Endodermal cell (in vitro differentiated cells): Measurements from ENCODE around the gene GCHFR. TPM values are rescaled to one million over a fixed set of nuclear protein-coding genes. Genes with fewer than 3 reads are reported as not detected.

Experiments
- DNase-seq: peaks from one replicate; pipeline ENCODE4 v3.0.0-alpha.2; 2017
- H3K27ac ChIP-seq: 2 replicates; pipeline ENCODE4 v1.5.1; 2013; ENCODE audit warnings: mild to moderate bottlenecking, low read depth, low read length, moderate library complexity
- H3K27me3 ChIP-seq: 2 replicates; pipeline ENCODE4 v1.6.1; 2013; ENCODE audit warnings: mild to moderate bottlenecking, low read length, moderate library complexity; ENCODE audit not compliant: insufficient read depth, control insufficient read depth, poor library complexity, severe bottlenecking
- H3K36me3 ChIP-seq: 2 replicates; pipeline ENCODE4 v1.7.0; 2013; ENCODE audit warnings: mild to moderate bottlenecking, low read length, moderate library complexity; ENCODE audit not compliant: control insufficient read depth, insufficient read depth
- H3K4me1 ChIP-seq: one replicate; pipeline ENCODE4 v1.7.0; 2013; ENCODE audit warnings: low read length; ENCODE audit not compliant: control insufficient read depth, insufficient read depth
- H3K4me3 ChIP-seq: 2 replicates; pipeline ENCODE4 v1.5.1; 2013; ENCODE audit warnings: mild to moderate bottlenecking, low read length, moderate library complexity
- H3K9ac ChIP-seq: 2 replicates; pipeline ENCODE4 v1.6.1; 2013; ENCODE audit warnings: mild to moderate bottlenecking, low read length, moderate library complexity; ENCODE audit not compliant: poor library complexity, severe bottlenecking; ENCODE audit errors: extremely low read depth
- H3K9me3 ChIP-seq: 2 replicates; pipeline ENCODE4 v1.6.1; 2013; ENCODE audit warnings: mild to moderate bottlenecking, low read length, moderate library complexity; ENCODE audit not compliant: control insufficient read depth
- H3K27ac Mint-ChIP-seq: 2 replicates; pipeline ENCODE4 v1.8.0; 2020; ENCODE audit warnings: mixed read lengths
- H3K27me3 Mint-ChIP-seq: 2 replicates; pipeline ENCODE4 v1.8.0; 2021; ENCODE audit warnings: mild to moderate bottlenecking, mixed read lengths; ENCODE audit not compliant: insufficient read depth
- H3K36me3 Mint-ChIP-seq: 2 replicates; pipeline ENCODE4 v1.8.0; 2020; ENCODE audit warnings: low read depth, mixed read lengths
- H3K4me1 Mint-ChIP-seq: 2 replicates; pipeline ENCODE4 v1.8.0; 2020; ENCODE audit warnings: mixed read lengths
- H3K4me3 Mint-ChIP-seq: 2 replicates; pipeline ENCODE4 v1.8.0; 2020; ENCODE audit warnings: mild to moderate bottlenecking, moderate library complexity, mixed read lengths
- H3K9me3 Mint-ChIP-seq: 2 replicates; pipeline ENCODE4 v1.8.0; 2020; ENCODE audit warnings: mild to moderate bottlenecking, mixed read lengths
- WGBS, 2 experiments: methylation state at CpG; one replicate each; pipeline versions ENCODE4 v1.1.5 to v1.1.7; 2013; ENCODE audit warnings: missing lambda C conversion rate in 2 of 2, mixed read lengths in 1 of 2; ENCODE audit not compliant: insufficient coverage in 1 of 2, insufficient read length in 1 of 2; 5-methylcytosine and 5-hydroxymethylcytosine counted together
- total RNA-seq, 2 donors: library from RNA; stranded (reverse); fragmentation: NEBNext Ultra II Directional in 1 of 2; extraction: Animal tissue kit (Norgen Biotek cat#: 25700) in 1 of 2; gene quantifications; 2 replicates in 1 of 2; 3 replicates in 1 of 2; pipeline ENCODE4 v1.2.1, GENCODE V29; 2021
- TF ChIP-seq, protein P1 (sequence below): fragments of 200-600 bp; sonication (generic); conservative IDR thresholded peaks from 2 replicates; pipeline ENCODE4 v1.5.0; 2021; ENCODE audit warnings: antibody characterized with exemption, mild to moderate bottlenecking

The GCHFR gene
- total RNA-seq, 2 donors from 2014 or later = 33.6 to 47.1 TPM

DNA sequence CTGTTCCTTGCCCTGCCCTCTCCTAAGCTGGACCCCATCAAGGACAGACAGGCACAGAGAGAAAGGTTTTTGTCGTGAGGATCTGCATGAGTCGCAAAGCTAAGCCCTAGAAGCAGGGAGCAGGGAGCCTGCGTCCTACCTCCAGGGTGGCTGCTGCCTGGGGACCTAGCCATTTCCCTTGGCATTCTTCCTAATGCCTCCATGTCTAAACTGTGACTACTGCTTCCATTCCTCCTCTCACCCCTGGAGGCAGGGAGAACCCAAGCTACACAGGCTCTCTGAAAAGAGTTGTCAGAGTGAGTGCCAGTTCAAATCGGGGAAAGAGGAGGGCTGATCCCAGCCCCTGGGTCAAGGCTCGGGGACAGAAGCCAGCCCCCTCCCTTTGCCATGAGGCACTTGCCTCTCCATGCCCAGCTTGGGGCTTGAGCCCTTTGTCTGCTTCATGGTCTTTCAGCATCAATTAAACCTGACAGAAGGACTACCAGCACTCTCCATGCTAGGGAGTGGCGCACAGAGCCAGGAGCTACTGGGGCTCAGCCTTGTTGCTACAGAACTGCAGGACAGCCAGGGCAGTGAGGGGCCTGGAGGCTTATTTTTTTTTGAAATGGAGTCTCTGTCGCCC, 2.4 kb downstream of the GCHFR start:
- WGBS, 2 experiments = 64 to 79% methylated on average over 3 to 7 of the region's 7 CpGs
- Mint-ChIP-seq H3K9me3 (no peaks in the 10 kb centered on the region), H3K36me3 (no peaks in the 10 kb centered on the region), H3K27me3 (no peaks in the 10 kb centered on the region), H3K4me1 (peaks cover 21% of the 10 kb centered on the region), H3K27ac (no peak overlapping the region), H3K4me3 (no peak overlapping the region)
- TF ChIP-seq, protein P1, sequence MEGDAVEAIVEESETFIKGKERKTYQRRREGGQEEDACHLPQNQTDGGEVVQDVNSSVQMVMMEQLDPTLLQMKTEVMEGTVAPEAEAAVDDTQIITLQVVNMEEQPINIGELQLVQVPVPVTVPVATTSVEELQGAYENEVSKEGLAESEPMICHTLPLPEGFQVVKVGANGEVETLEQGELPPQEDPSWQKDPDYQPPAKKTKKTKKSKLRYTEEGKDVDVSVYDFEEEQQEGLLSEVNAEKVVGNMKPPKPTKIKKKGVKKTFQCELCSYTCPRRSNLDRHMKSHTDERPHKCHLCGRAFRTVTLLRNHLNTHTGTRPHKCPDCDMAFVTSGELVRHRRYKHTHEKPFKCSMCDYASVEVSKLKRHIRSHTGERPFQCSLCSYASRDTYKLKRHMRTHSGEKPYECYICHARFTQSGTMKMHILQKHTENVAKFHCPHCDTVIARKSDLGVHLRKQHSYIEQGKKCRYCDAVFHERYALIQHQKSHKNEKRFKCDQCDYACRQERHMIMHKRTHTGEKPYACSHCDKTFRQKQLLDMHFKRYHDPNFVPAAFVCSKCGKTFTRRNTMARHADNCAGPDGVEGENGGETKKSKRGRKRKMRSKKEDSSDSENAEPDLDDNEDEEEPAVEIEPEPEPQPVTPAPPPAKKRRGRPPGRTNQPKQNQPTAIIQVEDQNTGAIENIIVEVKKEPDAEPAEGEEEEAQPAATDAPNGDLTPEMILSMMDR = no peak
- Histone ChIP-seq H3K27me3 (no peaks in the 10 kb centered on the region), H3K27ac (peak overlapping the region; percentile 72), H3K36me3 (peaks cover 6% of the 10 kb centered on the region), H3K4me1 (peaks cover 8% of the 10 kb centered on the region), H3K9ac (no peak overlapping the region), H3K4me3 (no peak overlapping the region), H3K9me3 (no peaks in the 10 kb centered on the region)
- no peak for DNase-seq

DNA sequence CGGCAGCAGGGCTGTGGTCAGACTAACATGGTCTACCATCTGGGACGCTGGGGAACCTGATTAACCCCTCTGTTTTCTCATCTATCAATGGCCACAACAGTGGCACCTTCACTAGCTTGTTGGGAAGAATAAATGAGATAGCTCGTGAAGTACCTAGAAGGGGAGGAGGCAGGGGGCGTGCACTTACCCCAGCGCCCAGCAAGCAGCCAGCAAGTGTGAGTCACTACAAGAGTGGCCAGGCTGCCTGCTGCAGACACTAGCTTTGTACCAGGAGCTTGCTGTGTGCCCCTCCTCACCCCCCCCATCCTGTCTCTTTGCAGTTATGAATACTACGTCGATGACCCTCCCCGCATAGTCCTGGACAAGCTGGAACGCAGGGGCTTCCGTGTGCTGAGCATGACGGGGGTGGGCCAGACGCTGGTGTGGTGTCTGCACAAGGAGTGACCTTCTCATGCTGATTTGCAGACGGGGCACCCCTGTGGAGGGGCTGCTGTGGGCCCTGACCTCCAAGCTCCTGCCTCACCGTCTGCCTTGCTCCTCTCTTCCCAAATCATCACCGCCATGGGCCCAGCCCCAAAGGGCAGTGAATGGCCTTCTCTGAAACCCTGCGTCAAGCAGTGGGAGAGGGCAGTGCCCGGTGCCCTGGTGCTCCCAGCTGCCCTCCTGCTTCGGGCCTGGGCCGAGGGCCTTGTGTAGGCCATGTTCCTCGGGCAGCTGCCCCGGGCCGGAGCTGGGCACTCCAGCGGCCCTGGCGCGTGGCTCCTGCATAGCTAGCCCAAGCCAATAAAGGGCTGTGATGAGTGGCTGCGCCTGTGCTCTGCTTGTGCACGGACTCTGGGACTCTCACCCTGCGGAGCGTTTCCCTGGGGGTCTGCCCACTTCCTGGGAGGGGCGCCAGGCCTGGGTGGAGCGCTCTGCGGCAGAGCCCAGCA, 3.3 kb downstream of the GCHFR start:
- no peaks in the 10 kb centered on the region for H3K9me3 Mint-ChIP-seq
- WGBS, 2 experiments = 74 to 85% methylated on average over 15 to 32 of the region's 32 CpGs
- peaks cover 8% of the 10 kb centered on the region for H3K4me1 ChIP-seq
- peaks cover 21% of the 10 kb centered on the region for H3K4me1 Mint-ChIP-seq
- no peak overlapping the region for H3K9ac ChIP-seq
- H3K27me3 Mint-ChIP-seq = no peaks in the 10 kb centered on the region
- peaks cover 2% of the 10 kb centered on the region for H3K36me3 Mint-ChIP-seq
- H3K27me3 ChIP-seq = no peaks in the 10 kb centered on the region
- H3K9me3 ChIP-seq = no peaks in the 10 kb centered on the region
- no peak overlapping the region for H3K4me3 Mint-ChIP-seq
- TF ChIP-seq, protein P1 = no peak
- DNase-seq = peak; percentile 82
- H3K36me3 ChIP-seq = peaks cover 6% of the 10 kb centered on the region
- no peak overlapping the region for H3K27ac Mint-ChIP-seq
- no peak overlapping the region for H3K4me3 ChIP-seq
- H3K27ac ChIP-seq = peak overlapping the region; percentile 72

DNA sequence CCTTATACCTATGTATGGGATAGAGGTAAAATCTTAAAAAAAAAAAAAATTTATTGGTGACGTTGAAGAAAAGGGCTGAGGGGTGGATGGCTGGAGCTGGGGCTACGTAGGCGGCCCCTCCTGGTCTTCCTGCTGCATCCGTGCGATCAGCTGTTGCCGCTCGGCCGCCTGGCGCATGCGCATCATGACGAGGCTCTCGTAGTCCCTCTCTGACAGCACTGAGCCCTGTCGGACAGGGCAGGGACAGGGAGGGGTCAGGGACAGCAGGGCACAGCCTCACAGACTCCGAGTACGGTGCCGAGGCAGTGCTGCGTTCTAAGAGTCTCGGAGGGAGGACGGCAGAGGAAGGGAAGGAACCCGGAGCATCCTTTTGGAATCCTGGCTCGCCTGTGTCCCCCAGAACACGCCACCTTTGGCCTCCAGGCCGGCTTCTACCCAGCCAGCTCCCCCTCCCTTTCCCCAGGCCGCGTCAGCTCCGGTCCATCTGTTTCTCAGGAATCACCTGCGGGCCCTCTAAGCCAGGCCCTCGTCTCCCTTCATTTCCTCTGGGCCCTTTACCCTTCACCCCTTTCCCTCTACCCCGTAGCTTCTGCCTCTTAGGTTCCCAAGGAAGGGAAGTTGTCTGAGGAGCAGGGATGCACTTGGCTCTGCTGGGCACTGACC, 4.1 kb downstream of the GCHFR start:
- peaks cover 8% of the 10 kb centered on the region for H3K4me1 ChIP-seq
- WGBS, 2 experiments = 95 to 96% methylated on average over 25 to 29 of the region's 29 CpGs
- Mint-ChIP-seq H3K27me3 (no peaks in the 10 kb centered on the region), H3K4me1 (peaks cover 20% of the 10 kb centered on the region), H3K36me3 (peaks cover 6% of the 10 kb centered on the region), H3K4me3 (no peak overlapping the region), H3K27ac (no peak overlapping the region), H3K9me3 (no peaks in the 10 kb centered on the region)
- H3K4me3 ChIP-seq = no peak overlapping the region
- no peaks in the 10 kb centered on the region for H3K9me3 ChIP-seq
- TF ChIP-seq, protein P1 = no peak
- H3K27me3 ChIP-seq = no peaks in the 10 kb centered on the region
- no peak overlapping the region for H3K9ac ChIP-seq
- peaks cover 9% of the 10 kb centered on the region for H3K36me3 ChIP-seq
- H3K27ac ChIP-seq = no peak overlapping the region
- no peak for DNase-seq
